Thyroid gland (tissue), 4 donors: Measurements from ENCODE around the gene SKP1. TPM values are rescaled to one million over a fixed set of nuclear protein-coding genes. Genes with fewer than 3 reads are reported as not detected.

Source experiments
- DNase-seq, 2 donors: peaks; one replicate each; pipeline ENCODE4 v3.0.0-alpha.2; 2019
- H3K27ac ChIP-seq, 3 donors: fragments of 200-600 bp; sonication (generic); 1 replicate in 2 of 3; 2 replicates in 1 of 3; pipeline ENCODE4 v1.5.1; 2016 to 2019; ENCODE audit warnings: mild to moderate bottlenecking in 1 of 3, moderate library complexity in 1 of 3
- H3K27me3 ChIP-seq: fragments of 200-600 bp; sonication (generic); one replicate; pipeline ENCODE4 v1.5.1; 2019
- H3K36me3 ChIP-seq, 2 donors: fragments of 200-600 bp; sonication (generic); one replicate each; pipeline ENCODE4 v1.5.1; 2016 to 2019
- H3K4me1 ChIP-seq, 2 donors: fragments of 200-600 bp; sonication (generic); one replicate each; pipeline ENCODE4 v1.5.1; 2017 to 2019
- H3K4me3 ChIP-seq, 3 donors: fragments of 200-600 bp; sonication (generic); replicated peaks in 1 of 3; 1 replicate in 2 of 3; 2 replicates in 1 of 3; pipeline ENCODE4 v1.5.1; 2016; ENCODE audit warnings: mild to moderate bottlenecking in 1 of 3
- H3K9me3 ChIP-seq: fragments of 200-600 bp; sonication (generic); one replicate; pipeline ENCODE4 v1.5.1; 2017
- CTCF ChIP-seq, 6 experiments: fragments of 200-600 bp in 3 of 6; fragments of 450-650 bp in 3 of 6; sonication (generic) in 3 of 6; IDR thresholded peaks; one replicate each; pipeline ENCODE4 v1.5.1; 2016 to 2019; ENCODE audit warnings: antibody characterized with exemption in 6 of 6, mild to moderate bottlenecking in 2 of 6, inconsistent platforms in 1 of 6, moderate library complexity in 1 of 6
- POLR2A ChIP-seq, 2 donors: fragments of 450-650 bp; IDR thresholded peaks; one replicate each; pipeline ENCODE4 v1.6.1; 2017; ENCODE audit warnings: antibody characterized with exemption in 2 of 2, mild to moderate bottlenecking in 2 of 2, moderate library complexity in 1 of 2
- WGBS, 2 donors: methylation state at CpG; one replicate each; pipeline ENCODE4 v1.1.5; 2017; 5-methylcytosine and 5-hydroxymethylcytosine counted together
- intact Hi-C: fragments of 100-400 bp; cut with DNase I; formaldehyde crosslinking; loops from one replicate; pipeline ENCODE4 v1.15.1; 2023
- total RNA-seq, 4 donors: library from RNA; depleted of rRNA; stranded (reverse); fragments of >200 nt; gene quantifications; one replicate each; pipeline ENCODE4 v1.2.3, GENCODE V29; 2016

The SKP1 gene
- total RNA-seq, 4 donors from 2014 or later, result 234 to 418 (median 346) TPM

- no peak overlapping the region for H3K27ac ChIP-seq
- H3K27me3 ChIP-seq, result no peaks in the 10 kb centered on the region
- TF ChIP-seq CTCF (IDR thresholded peaks at IDR 0.05) (no peak), POLR2A (IDR thresholded peaks at IDR 0.05) (no peak)
- no peaks in the 10 kb centered on the region for H3K9me3 ChIP-seq
- H3K36me3 ChIP-seq, result peaks cover 5 to 21% of the 10 kb centered on the region in 2 donors
- peak; percentile 0 to 1 for DNase-seq
- 87 to 97% methylated on average over 3 to 8 of the region's 8 CpGs for WGBS, 2 donors
- H3K4me1 ChIP-seq, result no peaks in the 10 kb centered on the region
- intact Hi-C loops, result loop anchor here (5.0 kb wide), 1 partner anchor 98 kb away; no protein-coding TSS in a partner anchor
- H3K4me3 ChIP-seq, result no peak overlapping the region
Observed at GRCh38 chr5:134139891-134140469, 36.8 kb downstream of the SKP1 start.

GRCh38 chr5:134139377-134139851 lies 37.3 kb downstream of the SKP1 start:
- DNase-seq, result peak; percentile 1
- Histone ChIP-seq H3K27me3 (no peaks in the 10 kb centered on the region), H3K9me3 (no peaks in the 10 kb centered on the region), H3K27ac (no peak overlapping the region), H3K36me3 (peaks cover 5 to 20% of the 10 kb centered on the region in 2 donors), H3K4me3 (no peak overlapping the region), H3K4me1 (peaks cover 0 to under 1% of the 10 kb centered on the region in 2 donors)
- TF ChIP-seq POLR2A (IDR thresholded peaks at IDR 0.05), result no peak
- TF ChIP-seq CTCF (IDR thresholded peaks at IDR 0.05), result no peak
- 82 to 100% methylated on average over 3 to 4 of the region's 4 CpGs for WGBS, 2 donors
- intact Hi-C loops, result no loop called here

DNA sequence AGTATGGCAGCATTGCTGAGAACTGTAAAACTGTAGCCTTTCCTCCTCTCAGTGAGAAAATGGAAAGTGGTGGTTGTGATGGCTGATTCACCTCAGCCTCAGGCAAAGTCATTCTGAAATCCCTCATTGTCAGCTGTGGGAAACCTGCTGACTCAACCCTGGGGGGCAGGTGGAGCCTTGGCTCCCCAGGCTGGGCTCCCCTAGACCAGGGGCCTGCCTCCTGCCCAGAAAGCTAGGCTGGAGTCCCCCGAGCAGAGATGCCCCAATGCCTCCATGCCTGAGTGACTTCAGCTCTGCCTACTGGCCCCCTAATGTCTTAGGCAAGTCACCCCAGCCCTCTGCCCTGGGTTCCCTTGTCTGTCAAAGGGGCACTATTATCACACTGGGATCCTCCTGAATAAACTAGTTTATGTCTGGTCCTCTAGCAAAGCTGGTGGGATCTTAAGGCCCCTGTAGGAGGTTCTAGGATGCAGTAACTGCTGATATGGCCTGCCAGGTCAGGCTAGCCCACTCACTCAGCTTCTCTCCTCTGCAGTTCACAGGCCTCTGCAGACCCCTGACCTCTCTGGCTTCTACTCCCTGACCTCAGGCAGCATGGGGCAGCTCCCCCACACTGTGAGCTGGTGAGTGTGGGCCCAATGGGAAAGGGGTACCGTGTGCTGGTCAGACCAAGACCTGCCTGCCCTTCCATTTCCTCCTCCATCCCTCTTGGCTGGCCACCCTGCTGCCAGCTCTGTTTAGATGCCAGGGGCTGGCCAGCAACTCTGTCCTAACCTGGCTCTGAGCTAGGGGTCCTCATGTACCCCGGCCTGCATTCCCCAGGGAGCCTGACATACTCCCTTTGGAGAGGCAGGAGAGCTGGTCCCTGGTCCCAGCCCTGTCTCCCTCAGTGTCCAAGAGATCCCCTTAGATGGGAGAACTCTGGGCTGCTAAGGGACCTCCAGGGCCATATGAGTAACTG lies 38.1 kb downstream of the SKP1 start:
- Histone ChIP-seq H3K4me3 (no peak overlapping the region), H3K9me3 (no peaks in the 10 kb centered on the region), H3K36me3 (peaks cover 0 to 16% of the 10 kb centered on the region in 2 donors), H3K27ac (no peak overlapping the region), H3K27me3 (no peaks in the 10 kb centered on the region), H3K4me1 (peaks cover 0 to 7% of the 10 kb centered on the region in 2 donors)
- no peak for TF ChIP-seq POLR2A (IDR thresholded peaks at IDR 0.05)
- TF ChIP-seq CTCF (IDR thresholded peaks at IDR 0.05), result no peak
- 93 to 96% methylated on average over 3 of the region's 3 CpGs for WGBS, 2 donors
- intact Hi-C loops, result no loop called here
- DNase-seq, result peak; percentile 0 to 1

DNA sequence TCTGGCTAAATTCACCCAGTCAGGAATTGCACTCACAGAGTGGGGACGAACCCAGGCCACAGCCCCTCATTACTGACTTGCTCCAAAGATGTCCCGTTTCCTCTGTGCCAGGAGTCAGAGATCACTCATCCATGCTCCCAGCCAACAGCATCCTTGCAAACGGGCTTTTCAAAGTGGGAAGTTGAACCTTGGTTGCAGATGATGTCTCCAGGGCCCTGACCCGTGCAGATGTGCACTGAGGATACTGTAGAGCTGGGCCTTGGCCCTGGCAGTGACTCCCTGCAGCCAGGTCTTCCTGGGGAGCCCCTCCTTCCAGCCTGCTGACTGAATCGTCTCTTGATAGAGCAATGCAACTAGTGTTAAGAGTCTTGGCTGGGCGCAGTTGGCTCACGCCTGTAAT lies 40.0 kb downstream of the SKP1 start:
- H3K27me3 ChIP-seq, result no peaks in the 10 kb centered on the region
- 86 to 96% methylated on average over 4 to 6 of the region's 7 CpGs for WGBS, 2 donors
- peak in 1 of 2 donors; percentile 1 for DNase-seq
- no peaks in the 10 kb centered on the region for H3K9me3 ChIP-seq
- H3K36me3 ChIP-seq, result peaks cover 0 to 13% of the 10 kb centered on the region in 2 donors
- H3K4me1 ChIP-seq, result peaks cover 0 to 10% of the 10 kb centered on the region in 2 donors
- H3K27ac ChIP-seq, result no peak overlapping the region
- no peak overlapping the region for H3K4me3 ChIP-seq
- intact Hi-C loops, result no loop called here
- TF ChIP-seq POLR2A (IDR thresholded peaks at IDR 0.05) (no peak), CTCF (IDR thresholded peaks at IDR 0.05) (no peak)
